ENCODE data around the gene CHST2. TPM values are rescaled to one million over a fixed set of nuclear protein-coding genes. Genes with fewer than 3 reads are reported as not detected.
"Not testable (repeated sequence)": the region's sequence is repeated elsewhere in the genome, so short reads cannot be mapped to it uniquely, and the experiment has no call there.

The CHST2 gene, protein sequence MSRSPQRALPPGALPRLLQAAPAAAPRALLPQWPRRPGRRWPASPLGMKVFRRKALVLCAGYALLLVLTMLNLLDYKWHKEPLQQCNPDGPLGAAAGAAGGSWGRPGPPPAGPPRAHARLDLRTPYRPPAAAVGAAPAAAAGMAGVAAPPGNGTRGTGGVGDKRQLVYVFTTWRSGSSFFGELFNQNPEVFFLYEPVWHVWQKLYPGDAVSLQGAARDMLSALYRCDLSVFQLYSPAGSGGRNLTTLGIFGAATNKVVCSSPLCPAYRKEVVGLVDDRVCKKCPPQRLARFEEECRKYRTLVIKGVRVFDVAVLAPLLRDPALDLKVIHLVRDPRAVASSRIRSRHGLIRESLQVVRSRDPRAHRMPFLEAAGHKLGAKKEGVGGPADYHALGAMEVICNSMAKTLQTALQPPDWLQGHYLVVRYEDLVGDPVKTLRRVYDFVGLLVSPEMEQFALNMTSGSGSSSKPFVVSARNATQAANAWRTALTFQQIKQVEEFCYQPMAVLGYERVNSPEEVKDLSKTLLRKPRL
- 11.8 and 12.3 TPM in 2 replicates for total RNA-seq

DNA sequence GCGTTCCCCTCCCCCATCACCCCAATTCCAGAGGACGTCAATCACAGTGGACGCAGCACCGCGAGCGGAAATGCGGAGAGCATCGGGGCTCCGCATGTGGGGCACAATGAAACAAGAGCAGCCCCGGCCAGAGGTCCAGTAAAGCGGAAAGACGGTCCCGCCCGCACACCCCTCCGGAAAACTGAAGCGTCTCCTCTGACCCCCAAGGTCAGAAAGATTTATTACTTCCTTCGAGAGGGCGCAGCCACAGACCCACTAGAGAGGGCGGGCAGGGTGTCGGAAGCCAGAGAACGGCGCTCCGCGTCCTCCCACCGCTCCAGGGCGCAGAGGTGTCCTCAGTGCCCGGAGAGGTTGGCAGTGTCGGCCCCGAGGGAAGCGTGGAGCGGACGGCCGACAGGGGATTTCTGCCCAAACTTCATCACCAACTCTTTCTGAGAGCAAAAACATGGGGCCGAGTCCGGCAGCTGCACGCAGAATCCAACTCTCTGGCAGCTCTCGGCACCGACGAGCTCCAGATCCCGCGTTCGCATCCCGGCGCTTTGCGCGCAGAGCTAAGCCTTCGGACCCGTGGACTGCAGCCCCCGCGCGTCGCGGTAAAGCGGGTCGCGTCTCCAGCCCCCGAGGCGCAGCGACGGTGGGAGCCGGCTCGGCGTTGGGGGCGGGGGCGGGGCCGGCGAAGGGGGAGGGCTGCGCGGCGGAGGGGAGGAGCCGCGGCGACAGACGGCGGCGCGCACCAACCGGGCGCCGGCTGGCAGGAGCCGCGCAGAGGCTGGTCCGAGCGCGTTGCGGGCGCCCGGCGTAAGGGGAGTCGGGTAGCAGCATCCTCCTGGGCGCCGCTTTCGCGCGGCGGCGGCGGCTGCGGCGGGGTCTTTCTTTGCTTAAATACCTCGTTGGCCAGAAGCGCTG is at the start of gene CHST2:
TSS of gene CHST2 (plus strand) at position 763 of the 906 bp plus-strand sequence. CDS start 1,046 bp downstream, outside the sequence.
- ChIA-PET POLR2A (interaction anchor here (1.2 to 3.7 kb wide), 6 partner anchors 37 to 852 kb away, joined by 3 to 17 read pairs (median 6); partner anchors contain the start of genes DIPK2A and U2SURP), CTCF (interaction anchor here (1.2 kb wide), 2 partner anchors 10 to 103 kb away, joined by 3 to 4 read pairs; no protein-coding TSS in a partner anchor)
- Mint-ChIP-seq H3K4me1 (peaks cover 32% of the 10 kb centered on the region), H3K27ac (peak within 1 kb of the TSS; percentile 78), H3K4me3 (peak within 1 kb of the TSS; percentile 90), H3K27me3 (no peaks in the 10 kb centered on the region), H3K9me3 (no peaks in the 10 kb centered on the region), H3K36me3 (ENCODE audit: low read depth) (peaks cover 8% of the 10 kb centered on the region)
- intact Hi-C loops (cut with micrococcal nuclease): loop anchor here (1.0 kb wide), 7 partner anchors 37 to 555 kb away; partner anchors contain the start of genes ATR and U2SURP
- TF ChIP-seq, protein P1, sequence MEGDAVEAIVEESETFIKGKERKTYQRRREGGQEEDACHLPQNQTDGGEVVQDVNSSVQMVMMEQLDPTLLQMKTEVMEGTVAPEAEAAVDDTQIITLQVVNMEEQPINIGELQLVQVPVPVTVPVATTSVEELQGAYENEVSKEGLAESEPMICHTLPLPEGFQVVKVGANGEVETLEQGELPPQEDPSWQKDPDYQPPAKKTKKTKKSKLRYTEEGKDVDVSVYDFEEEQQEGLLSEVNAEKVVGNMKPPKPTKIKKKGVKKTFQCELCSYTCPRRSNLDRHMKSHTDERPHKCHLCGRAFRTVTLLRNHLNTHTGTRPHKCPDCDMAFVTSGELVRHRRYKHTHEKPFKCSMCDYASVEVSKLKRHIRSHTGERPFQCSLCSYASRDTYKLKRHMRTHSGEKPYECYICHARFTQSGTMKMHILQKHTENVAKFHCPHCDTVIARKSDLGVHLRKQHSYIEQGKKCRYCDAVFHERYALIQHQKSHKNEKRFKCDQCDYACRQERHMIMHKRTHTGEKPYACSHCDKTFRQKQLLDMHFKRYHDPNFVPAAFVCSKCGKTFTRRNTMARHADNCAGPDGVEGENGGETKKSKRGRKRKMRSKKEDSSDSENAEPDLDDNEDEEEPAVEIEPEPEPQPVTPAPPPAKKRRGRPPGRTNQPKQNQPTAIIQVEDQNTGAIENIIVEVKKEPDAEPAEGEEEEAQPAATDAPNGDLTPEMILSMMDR (IDR thresholded peaks at IDR 0.05): no peak
- ATAC-seq (ENCODE audit: low read depth) (peak; percentile 89), DNase-seq (peak; percentile 77)

DNA sequence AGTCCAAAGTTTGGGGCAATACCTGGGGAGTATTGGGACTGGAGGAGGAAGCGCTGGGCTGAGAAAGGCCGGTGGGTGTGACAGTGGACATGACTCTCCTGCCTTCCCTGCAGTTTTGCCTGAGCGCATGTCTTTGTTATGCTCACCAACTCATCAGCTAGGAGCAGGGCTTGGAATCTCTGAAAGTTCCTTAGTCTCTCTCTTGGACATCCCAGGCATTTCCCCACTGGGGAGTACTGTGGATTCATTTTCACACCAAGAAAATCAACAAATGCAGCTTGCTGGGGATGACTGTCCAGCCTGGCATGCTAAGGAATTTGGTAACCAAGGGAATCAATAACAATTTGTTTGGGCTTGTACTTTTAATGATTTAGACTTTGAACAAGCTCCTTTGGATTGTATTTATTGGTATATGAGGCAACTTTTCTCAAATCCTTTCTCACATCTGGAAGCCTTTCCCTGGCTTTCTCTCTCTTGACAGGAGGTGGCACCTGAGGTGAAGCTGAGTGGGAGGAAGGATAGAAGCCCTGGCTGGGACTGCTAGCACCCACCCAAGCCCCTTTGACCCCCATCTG is 48.5 kb upstream of the CHST2 start:
- no peak for DNase-seq
- ChIA-PET CTCF (no interaction called here), POLR2A (interaction anchor here (1.0 kb wide), 1 partner anchor 11 kb away, joined by 3 read pairs; no protein-coding TSS in a partner anchor)
- Mint-ChIP-seq H3K27me3 (no peaks in the 10 kb centered on the region), H3K27ac (no peak overlapping the region), H3K4me1 (no peaks in the 10 kb centered on the region), H3K9me3 (no peaks in the 10 kb centered on the region), H3K4me3 (no peak overlapping the region), H3K36me3 (ENCODE audit: low read depth) (no peaks in the 10 kb centered on the region)
- no peak for ATAC-seq (ENCODE audit: low read depth)
- intact Hi-C loops (cut with micrococcal nuclease): no loop called here
- TF ChIP-seq, protein P1 (IDR thresholded peaks at IDR 0.05): no peak

DNA sequence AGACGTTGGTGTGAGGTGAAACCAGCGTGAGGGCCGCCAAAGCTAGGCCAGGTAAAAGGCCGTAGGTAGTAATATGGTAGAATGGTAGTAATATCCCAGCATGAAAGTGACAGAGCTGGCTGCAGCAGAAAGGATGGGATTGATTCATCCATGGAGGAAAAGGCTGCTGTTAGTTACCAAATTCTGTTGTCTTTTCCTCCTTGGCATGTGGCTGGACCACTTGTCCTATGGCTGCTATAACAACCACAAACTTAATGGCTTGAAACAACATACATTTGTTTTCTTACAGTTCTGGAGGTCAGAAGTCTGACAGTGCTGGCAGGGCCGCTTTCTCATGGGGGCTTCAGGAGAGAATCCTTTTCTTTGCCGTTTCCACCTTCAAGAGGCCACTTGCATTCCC is 47.8 kb upstream of the CHST2 start:
- no peak for DNase-seq
- CTCF ChIA-PET: no interaction called here

DNA sequence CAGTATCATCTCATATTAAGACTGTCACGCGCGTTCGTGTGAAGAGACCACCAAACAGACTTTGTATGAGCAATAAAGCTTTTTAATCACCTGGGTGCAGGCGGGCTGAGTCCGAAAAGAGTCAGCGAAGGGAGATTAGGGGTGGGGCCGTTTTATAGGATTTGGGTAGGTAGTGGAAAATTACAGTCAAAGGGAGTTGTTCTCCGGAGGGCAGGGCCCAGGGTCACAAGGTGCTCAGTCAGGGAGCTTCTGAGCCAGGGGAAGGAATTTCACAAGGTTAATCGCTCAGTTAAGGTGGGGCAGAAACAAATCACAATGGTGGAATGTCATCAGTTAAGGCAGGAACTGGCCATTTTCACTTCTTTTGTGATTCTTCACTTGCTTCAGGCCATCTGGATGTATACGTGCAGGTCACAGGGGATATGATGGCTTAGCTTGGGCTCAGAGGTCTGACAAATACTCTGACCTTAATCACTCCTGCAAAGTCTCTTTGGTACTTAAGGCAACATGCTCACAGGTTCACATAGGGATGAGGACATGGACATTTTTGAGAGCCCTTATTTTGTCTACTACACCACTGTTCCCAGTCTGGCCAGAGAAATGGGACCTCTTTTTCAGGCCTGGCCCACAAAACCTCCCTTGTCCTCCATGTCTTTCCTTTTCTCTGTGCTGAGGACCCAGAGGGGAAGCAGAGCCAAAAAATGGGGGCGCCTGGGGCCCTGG is 47.1 kb upstream of the CHST2 start:
- H3K36me3 Mint-ChIP-seq (ENCODE audit: low read depth); H3K27ac Mint-ChIP-seq; POLR2A ChIA-PET; intact Hi-C loops (cut with micrococcal nuclease); ATAC-seq (ENCODE audit: low read depth); H3K4me1 Mint-ChIP-seq; H3K9me3 Mint-ChIP-seq; H3K27me3 Mint-ChIP-seq; DNase-seq; CTCF ChIA-PET; H3K4me3 Mint-ChIP-seq: not testable (repeated sequence)

More for the DNA sequence above, 47.8 kb upstream of the CHST2 start:
- Mint-ChIP-seq H3K36me3 (ENCODE audit: low read depth) (no peaks in the 10 kb centered on the region), H3K27me3 (no peaks in the 10 kb centered on the region), H3K27ac (no peak overlapping the region), H3K4me1 (no peaks in the 10 kb centered on the region), H3K4me3 (no peak overlapping the region), H3K9me3 (no peaks in the 10 kb centered on the region)
- TF ChIP-seq, protein P1 (IDR thresholded peaks at IDR 0.05): no peak
- no peak for ATAC-seq (ENCODE audit: low read depth)
- POLR2A ChIA-PET: no interaction called here
- intact Hi-C loops (cut with micrococcal nuclease): no loop called here

DNA sequence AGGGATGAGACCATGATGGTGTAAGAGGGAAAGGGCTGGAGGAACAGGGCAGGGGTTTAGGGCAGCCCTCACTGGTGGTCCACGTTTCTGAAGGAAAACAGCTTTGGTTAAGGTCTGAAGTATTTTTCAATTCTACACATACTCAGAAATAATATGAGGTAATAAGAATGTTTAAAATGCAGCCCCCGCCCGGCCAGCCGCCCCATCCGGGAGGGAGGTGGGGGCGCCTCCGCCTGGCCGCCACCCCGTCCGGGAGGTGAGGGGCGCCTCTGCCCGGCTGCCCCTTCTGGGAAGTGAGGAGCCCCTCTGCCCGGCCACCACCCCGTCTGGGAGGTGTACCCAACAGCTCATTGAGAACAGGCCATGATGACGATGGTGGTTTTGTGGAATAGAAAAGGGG is 46.0 kb upstream of the CHST2 start:
- CTCF ChIA-PET; DNase-seq; POLR2A ChIA-PET; H3K27ac Mint-ChIP-seq; H3K4me1 Mint-ChIP-seq; H3K27me3 Mint-ChIP-seq; H3K4me3 Mint-ChIP-seq; H3K9me3 Mint-ChIP-seq; intact Hi-C loops (cut with micrococcal nuclease); H3K36me3 Mint-ChIP-seq (ENCODE audit: low read depth); ATAC-seq (ENCODE audit: low read depth): not testable (repeated sequence)

DNA sequence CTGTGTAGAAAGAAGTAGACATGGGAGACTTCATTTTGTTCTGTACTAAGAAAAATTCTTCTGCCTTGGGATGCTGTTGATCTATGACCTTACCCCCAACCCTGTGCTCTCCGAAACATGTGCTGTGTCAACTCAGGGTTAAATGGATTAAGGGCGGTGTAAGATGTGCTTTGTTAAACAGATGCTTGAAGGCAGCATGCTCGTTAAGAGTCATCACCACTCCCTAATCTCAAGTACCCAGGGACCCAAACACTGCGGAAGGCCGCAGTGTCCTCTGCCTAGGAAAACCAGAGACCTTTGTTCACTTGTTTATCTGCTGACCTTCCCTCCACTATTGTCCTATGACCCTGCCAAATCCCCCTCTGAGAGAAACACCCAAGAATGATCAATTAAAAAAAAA is 45.6 kb upstream of the CHST2 start:
- POLR2A ChIA-PET; H3K9me3 Mint-ChIP-seq; ATAC-seq (ENCODE audit: low read depth); H3K4me3 Mint-ChIP-seq; H3K27me3 Mint-ChIP-seq; intact Hi-C loops (cut with micrococcal nuclease); DNase-seq; CTCF ChIA-PET; H3K4me1 Mint-ChIP-seq; H3K36me3 Mint-ChIP-seq (ENCODE audit: low read depth); H3K27ac Mint-ChIP-seq: not testable (repeated sequence)

Data from activated B cell treated with CpG ODN at 0.5 μM for 24 hours (primary cell).